ENCODE results near the gene PFDN1.

GRCh38 chr5:140245926-140246325 is 57.0 kb downstream of the PFDN1 start:
- TF ChIP-seq, protein P1, sequence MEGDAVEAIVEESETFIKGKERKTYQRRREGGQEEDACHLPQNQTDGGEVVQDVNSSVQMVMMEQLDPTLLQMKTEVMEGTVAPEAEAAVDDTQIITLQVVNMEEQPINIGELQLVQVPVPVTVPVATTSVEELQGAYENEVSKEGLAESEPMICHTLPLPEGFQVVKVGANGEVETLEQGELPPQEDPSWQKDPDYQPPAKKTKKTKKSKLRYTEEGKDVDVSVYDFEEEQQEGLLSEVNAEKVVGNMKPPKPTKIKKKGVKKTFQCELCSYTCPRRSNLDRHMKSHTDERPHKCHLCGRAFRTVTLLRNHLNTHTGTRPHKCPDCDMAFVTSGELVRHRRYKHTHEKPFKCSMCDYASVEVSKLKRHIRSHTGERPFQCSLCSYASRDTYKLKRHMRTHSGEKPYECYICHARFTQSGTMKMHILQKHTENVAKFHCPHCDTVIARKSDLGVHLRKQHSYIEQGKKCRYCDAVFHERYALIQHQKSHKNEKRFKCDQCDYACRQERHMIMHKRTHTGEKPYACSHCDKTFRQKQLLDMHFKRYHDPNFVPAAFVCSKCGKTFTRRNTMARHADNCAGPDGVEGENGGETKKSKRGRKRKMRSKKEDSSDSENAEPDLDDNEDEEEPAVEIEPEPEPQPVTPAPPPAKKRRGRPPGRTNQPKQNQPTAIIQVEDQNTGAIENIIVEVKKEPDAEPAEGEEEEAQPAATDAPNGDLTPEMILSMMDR (IDR thresholded peaks at IDR 0.05), result no peak
- TF ChIP-seq POLR2AphosphoS5 (IDR thresholded peaks at IDR 0.05), result no peak
- no peak for TF ChIP-seq POLR2A (IDR thresholded peaks at IDR 0.05)
- no peak for TF ChIP-seq EP300 (IDR thresholded peaks at IDR 0.05)
